RKO (cell line): ENCODE results near the gene RNF41.
A peak's percentile ranks its signal among the peaks of the same experiment; 100 is the strongest.
"Not testable (repeated sequence)": the region's sequence is repeated elsewhere in the genome, so short reads cannot be mapped to it uniquely, and the experiment has no call there.

Experiments
- DNase-seq: peaks from one replicate; pipeline ENCODE4 v3.0.0-alpha.2; 2016; ENCODE audit warnings: low spot score

Gene RNF41

GRCh38 chr12:56221757-56222530 lies at the start of gene RNF41:
TSS of gene RNF41 (minus strand) at chr12:56221922. CDS start at chr12:56214047, 7,875 bp downstream.
- peak; percentile 97 for DNase-seq

- DNase-seq, result peak; percentile 70
Measured at GRCh38 chr12:56271031-56271430, 49.3 kb upstream of the RNF41 start.

- peak; percentile 41 for DNase-seq
Measured at GRCh38 chr12:56267443-56268071, 45.8 kb upstream of the RNF41 start.

- DNase-seq, result peak; percentile 89
Measured at GRCh38 chr12:56266693-56267442, 45.1 kb upstream of the RNF41 start, which contains the start of gene COQ10A. TSS of gene COQ10A (plus strand) at chr12:56266942. CDS start at chr12:56267119, 177 bp downstream.

- DNase-seq, result not testable (repeated sequence)
Measured at GRCh38 chr12:56266068-56266692, 44.5 kb upstream of the RNF41 start.

- not testable (repeated sequence) for DNase-seq
Measured at GRCh38 chr12:56262955-56263354, 41.2 kb upstream of the RNF41 start.

- DNase-seq, result peak; percentile 84
Measured at GRCh38 chr12:56261503-56262232, 39.9 kb upstream of the RNF41 start.

GRCh38 chr12:56260921-56261320 lies 39.2 kb upstream of the RNF41 start:
- no peak for DNase-seq

GRCh38 chr12:56260380-56260779 lies 38.7 kb upstream of the RNF41 start:
- DNase-seq, result no peak

- DNase-seq, result no peak
Measured at GRCh38 chr12:56258820-56259183, 37.1 kb upstream of the RNF41 start.

- DNase-seq, result peak; percentile 79
Measured at GRCh38 chr12:56258068-56258819, 36.5 kb upstream of the RNF41 start, which contains the start of gene ANKRD52. TSS of gene ANKRD52 (minus strand) at chr12:56258384. CDS start at chr12:56258269, 115 bp downstream.

- DNase-seq, result peak; percentile 50
Measured at GRCh38 chr12:56257491-56258067, 35.9 kb upstream of the RNF41 start.

GRCh38 chr12:56257071-56257470 lies 35.3 kb upstream of the RNF41 start:
- no peak for DNase-seq

GRCh38 chr12:56256326-56256960 lies 34.7 kb upstream of the RNF41 start:
- peak; percentile 40 for DNase-seq

GRCh38 chr12:56255671-56256070 lies 33.9 kb upstream of the RNF41 start:
- no peak for DNase-seq

- no peak for DNase-seq
Measured at GRCh38 chr12:56253091-56253490, 31.4 kb upstream of the RNF41 start.

GRCh38 chr12:56252649-56253048 lies 30.9 kb upstream of the RNF41 start:
- DNase-seq, result no peak

- no peak for DNase-seq
Measured at GRCh38 chr12:56248711-56249110, 27.0 kb upstream of the RNF41 start.

- DNase-seq, result no peak
Measured at GRCh38 chr12:56247923-56248322, 26.2 kb upstream of the RNF41 start.

- DNase-seq, result no peak
Measured at GRCh38 chr12:56244494-56244893, 22.8 kb upstream of the RNF41 start.
